HG02588 (cell line): Measurements from ENCODE around the gene LY6G6D.

Source experiments
- ATAC-seq: cut with Tn5 transposase; IDR thresholded peaks from one replicate; pipeline ENCODE4 v1.9.1; 2021; ENCODE audit warnings: mild to moderate bottlenecking, moderate library complexity; ENCODE audit not compliant: unreplicated experiment

Gene LY6G6D

GRCh38 chr6:31762356-31762755, 47.2 kb downstream of the LY6G6D start, which contains the start of gene SAPCD1:
Gene SAPCD1, plus strand, starts transcription at chr6:31762656. Its CDS starts 399 bp downstream, at chr6:31763055.
- ATAC-seq: no peak

DNA sequence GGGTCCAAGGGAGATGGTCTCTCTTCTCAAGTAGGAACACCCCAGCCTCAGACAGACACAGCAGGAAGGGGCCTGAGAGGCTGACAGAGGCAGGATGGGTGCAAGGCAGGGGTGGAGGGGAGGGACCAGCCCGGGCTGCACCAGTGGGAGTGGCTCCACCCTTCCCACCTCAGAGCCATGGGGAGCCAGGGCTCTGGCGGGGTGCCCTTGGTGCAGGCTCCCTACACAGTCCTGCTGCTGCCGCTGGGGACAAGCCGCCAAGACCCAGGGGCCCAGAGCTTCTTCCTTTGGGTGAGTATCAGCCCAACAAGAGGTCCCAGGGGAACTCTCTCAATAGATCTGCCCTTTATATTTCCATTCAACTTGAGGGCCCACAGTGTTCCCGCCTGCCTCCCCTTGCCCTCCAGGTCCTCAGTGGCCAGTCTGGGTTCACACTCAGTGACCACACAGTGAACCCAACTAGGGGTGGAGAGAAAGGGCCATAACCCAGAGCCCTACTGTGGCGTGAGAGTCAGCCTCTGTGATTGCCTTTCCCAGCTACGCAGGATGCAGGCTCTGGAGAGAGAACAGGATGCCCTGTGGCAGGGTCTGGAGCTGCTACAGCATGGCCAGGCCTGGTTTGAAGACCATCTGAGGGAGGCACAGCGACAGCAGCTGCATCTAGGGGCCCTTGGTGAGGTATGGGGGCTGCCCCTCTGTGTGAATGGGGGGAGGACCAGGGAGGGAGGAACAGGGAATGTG, 47.9 kb downstream of the LY6G6D start:
- no peak for ATAC-seq

DNA sequence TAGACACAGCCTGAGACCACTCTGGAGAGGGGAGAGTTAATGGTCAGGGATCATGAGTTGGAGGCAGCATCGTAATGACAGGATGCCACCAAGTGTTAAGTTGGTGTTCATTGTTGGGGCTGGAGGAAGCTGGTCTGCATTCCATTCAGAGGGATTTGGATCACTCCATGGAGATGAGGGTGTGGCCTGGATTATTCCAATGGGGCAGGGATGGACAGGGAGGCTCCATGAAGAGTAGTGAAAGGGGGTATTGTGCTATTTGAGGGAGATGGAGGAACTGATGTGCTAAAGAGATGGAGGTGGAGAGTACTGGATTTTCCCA, 48.4 kb downstream of the LY6G6D start:
- ATAC-seq: no peak

DNA sequence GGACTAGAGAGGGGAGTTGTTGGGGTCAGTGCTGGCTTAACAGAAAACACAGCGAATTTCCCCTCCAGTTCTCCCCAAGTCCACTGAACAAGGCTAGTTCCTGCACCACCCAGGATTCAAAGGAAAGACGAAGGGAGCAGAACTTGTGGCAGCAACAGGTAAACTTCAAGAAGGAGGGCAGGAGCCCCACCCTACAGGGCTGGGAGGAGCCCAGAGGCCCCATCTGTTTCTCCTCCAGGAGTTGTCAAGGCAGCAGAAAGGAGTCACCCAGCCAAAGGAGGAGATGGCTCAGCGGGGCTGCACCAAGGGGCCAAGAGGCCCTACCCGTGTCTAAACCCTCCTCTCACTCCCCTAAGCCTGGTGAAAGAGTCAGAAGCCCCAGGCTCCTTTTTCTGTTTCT, 49.0 kb downstream of the LY6G6D start:
- ATAC-seq: no peak

DNA sequence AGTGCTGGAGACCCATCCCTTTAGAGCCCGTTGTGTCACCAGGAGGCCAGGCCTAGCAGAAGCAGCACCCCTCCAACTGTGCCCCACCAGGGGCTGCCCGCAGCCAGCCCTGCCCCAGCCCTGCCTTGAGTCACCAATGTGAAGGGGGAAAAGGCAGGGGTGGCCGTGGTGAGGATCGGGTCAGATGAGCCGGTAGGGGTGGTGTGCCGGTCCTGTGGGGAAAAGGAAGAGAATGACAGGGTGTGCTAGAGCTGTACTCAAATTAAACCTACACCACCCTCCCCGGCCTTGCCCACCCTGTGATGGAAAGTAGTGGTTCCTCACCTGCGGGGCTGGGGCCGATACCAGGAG, 50.4 kb downstream of the LY6G6D start:
- ATAC-seq: no peak

DNA sequence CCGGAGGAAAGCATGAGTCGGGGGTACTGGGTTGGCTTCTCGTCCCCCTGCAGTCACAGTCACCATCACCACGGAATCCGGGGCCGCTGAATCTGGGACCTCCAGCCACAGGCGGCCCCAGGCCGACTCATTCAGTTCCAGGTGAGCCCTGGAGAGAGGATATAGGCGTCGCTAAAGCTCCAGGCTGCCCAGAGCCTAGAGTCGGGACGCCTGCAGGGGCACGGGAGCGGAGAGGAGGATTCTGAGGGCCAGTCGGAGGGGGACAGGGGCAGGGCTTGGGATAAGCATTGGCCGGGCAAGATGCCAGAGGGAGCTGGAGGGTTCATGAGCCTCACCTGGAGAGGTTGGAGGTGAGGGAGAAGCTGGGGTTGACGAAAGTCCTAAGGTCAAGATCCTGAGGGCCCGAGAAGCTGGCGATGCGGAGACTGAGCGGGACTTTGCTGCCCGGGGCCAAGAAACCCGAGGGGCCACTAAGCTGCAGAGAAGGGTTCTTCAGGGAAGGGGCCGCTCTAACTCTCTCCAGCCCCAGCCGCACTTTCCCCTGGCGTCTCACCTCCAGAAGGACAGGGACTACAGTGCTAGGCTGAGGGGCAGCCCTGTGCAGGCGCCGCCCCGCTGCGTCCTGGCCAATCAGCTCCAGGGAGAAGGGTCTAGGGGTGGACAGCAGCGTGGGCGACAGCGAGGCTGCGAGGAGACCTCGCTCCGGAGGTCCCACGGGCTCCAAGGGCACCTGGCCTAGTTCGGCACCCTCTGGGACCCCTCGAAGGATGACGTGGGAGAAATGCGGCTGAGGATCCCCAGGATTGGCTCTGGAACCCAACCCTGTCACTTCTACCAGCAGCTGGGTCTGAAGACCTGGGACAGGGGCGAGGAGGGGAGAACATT, 51.0 kb downstream of the LY6G6D start:
- ATAC-seq: no peak

- no peak for ATAC-seq
Observed at GRCh38 chr6:31767096-31767645, 52.0 kb downstream of the LY6G6D start.
